Heart right ventricle (tissue), 16 donors: ENCODE results near the gene TMEM212. TPM values are rescaled to one million over a fixed set of nuclear protein-coding genes. Genes with fewer than 3 reads are reported as not detected.

Experiments
- ATAC-seq, 8 donors: fragments of 200-7000 bp; cut with Tn5 transposase; one replicate each; pipeline ENCODE4 v1.9.1; 2020; ENCODE audit warnings: mild to moderate bottlenecking in 8 of 8, moderate library complexity in 8 of 8, moderate number of reproducible peaks in 1 of 8
- DNase-seq, 2 donors: peaks; one replicate each; pipeline ENCODE4 v3.0.0-alpha.2; 2020
- H3K27ac ChIP-seq, 10 donors: fragments of 200-600 bp; sonication (generic) in 2 of 10; one replicate each; pipeline versions ENCODE4 v1.5.0 to v1.8.0; 2020 to 2022; ENCODE audit warnings: mild to moderate bottlenecking in 3 of 10
- H3K27me3 ChIP-seq, 7 donors: fragments of 200-600 bp; one replicate each; pipeline ENCODE4 v1.8.0; 2021 to 2022; ENCODE audit warnings: mild to moderate bottlenecking in 2 of 7
- H3K36me3 ChIP-seq, 9 donors: fragments of 200-600 bp; sonication (generic) in 1 of 9; one replicate each; pipeline versions ENCODE4 v1.5.0 to v1.8.0; 2020 to 2022; ENCODE audit warnings: mild to moderate bottlenecking in 2 of 9
- H3K4me1 ChIP-seq, 9 donors: fragments of 200-600 bp; sonication (generic) in 1 of 9; one replicate each; pipeline versions ENCODE4 v1.5.0 to v1.8.0; 2020 to 2022; ENCODE audit warnings: mild to moderate bottlenecking in 4 of 9
- H3K4me3 ChIP-seq, 10 donors: fragments of 200-600 bp; sonication (generic) in 2 of 10; one replicate each; pipeline versions ENCODE4 v1.5.0 to v1.8.0; 2020 to 2022; ENCODE audit warnings: mild to moderate bottlenecking in 7 of 10, moderate library complexity in 2 of 10
- H3K9me3 ChIP-seq, 11 donors: fragments of 200-600 bp in 10 of 11; sonication (generic) in 2 of 11; one replicate each; pipeline versions ENCODE4 v1.5.0 to v1.8.0; 2013 to 2022; ENCODE audit warnings: mild to moderate bottlenecking in 2 of 11, control low read depth in 1 of 11, moderate library complexity in 1 of 11
- WGBS, 2 donors: extraction: QIAGEN DNeasy Blood & Tissue Kit; methylation state at CpG; one replicate each; pipeline ENCODE4 v1.1.7; 2013; ENCODE audit warnings: inconsistent platforms in 1 of 2; 5-methylcytosine and 5-hydroxymethylcytosine counted together
- intact Hi-C, 10 donors: fragments of 100-400 bp; cut with DNase I; formaldehyde crosslinking; loops; one replicate each; pipeline versions ENCODE4 v1.11.1 to v1.14.2; 2022
- polyA plus RNA-seq, 2 donors: library from polyadenylated mRNA; stranded (reverse); fragments of 200-250 nt; gene quantifications; one replicate each; pipeline ENCODE4 v1.2.3, GENCODE V29; 2013
- total RNA-seq, 10 donors: library from RNA; stranded (reverse); fragmentation: NEBNext Ultra II Directional in 3 of 10; extraction: Animal tissue kit (Norgen Biotek cat#: 25700) in 3 of 10; gene quantifications; one replicate each; pipeline versions ENCODE4 v1.2.1 to v1.2.4, GENCODE V29; 2021 to 2023
- TF ChIP-seq, protein P1 (sequence below), 9 donors: fragments of 200-600 bp; sonication (generic) in 2 of 9; IDR thresholded peaks; one replicate each; pipeline versions ENCODE4 v1.5.0 to v1.8.0; 2021 to 2022; ENCODE audit warnings: antibody characterized with exemption in 9 of 9, mild to moderate bottlenecking in 5 of 9, moderate library complexity in 1 of 9
- donor health status: Arrhythmogenic right ventricular cardiomyopathy.
- donor health status: ischemic (EF 13 %, LVEDD 7.1; RV severe dilation, severe dysfunction).
- donor health status: healthy with polysubstance abuse.
- donor health status: DM: no; HTN: yes; CAD: no.
- donor health status: DM: no; HTN: no; CAD: no.
- donor health status: ischemic (EF 25% LVEDD 6.9; RV normal size, moderate dysfunction).
- donor health status: ischemic (EF 25% LVEDD 5.7; RV mildly dilated, moderate dysfunction).
- donor health status: healthy.
- donor health status: DM: yes; HTN: yes; CAD: no.
- donor health status: Ischemic cardiomyopathy.
- donor health status: ischemic (EF 35%, LVEDD 5.7; RV mildly dilated, moderate dysfunction).
- donor health status: nonischemic (EF 11% LVEDD 7.7; RV severe dilation, severe dysfunction).
- donor health status: DM: yes; HTN: yes; CAD: no.
- donor health status: PGD.
- donor health status: ischemic (EF 29% LVEDD 5.4; RV normal size, mild dysfunction).
- donor health status: nonischemic (EF 23%, LVEDD 6.1; RV moderate dilation, normal function).

TMEM212 gene
- total and polyA plus RNA-seq, 12 donors = not detected

DNA sequence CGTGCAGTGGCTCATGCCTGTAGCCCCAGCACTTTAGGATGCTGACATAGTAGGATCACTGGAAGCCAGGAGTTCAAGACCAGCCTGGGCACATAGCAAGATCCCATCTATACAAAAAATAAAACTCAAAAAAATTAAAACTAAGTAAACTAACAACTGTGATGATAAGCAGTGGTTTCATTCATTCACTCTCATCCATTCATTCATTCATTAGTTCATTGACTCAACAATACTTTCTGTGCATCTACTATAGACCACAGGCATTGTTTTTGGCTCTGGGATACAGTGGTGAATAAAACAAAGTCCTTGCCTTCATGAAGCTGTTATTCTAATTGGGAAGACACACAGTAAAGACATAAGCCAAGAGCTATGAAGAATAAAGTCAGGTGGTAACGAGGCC, 7.5 kb upstream of the TMEM212 start:
- Histone ChIP-seq H3K27me3 (no peaks in the 10 kb centered on the region), H3K4me1 (peaks cover 3 to 74% (median 53%) of the 10 kb centered on the region in 9 donors), H3K9me3 (no peaks in the 10 kb centered on the region), H3K27ac (peak overlapping the region in 8 of 10 donors; percentile 2 to 84 (median 62)), H3K36me3 (no peaks in the 10 kb centered on the region), H3K4me3 (no peak overlapping the region)
- DNase-seq (no peak), ATAC-seq (no peak)
- TF ChIP-seq, protein P1, sequence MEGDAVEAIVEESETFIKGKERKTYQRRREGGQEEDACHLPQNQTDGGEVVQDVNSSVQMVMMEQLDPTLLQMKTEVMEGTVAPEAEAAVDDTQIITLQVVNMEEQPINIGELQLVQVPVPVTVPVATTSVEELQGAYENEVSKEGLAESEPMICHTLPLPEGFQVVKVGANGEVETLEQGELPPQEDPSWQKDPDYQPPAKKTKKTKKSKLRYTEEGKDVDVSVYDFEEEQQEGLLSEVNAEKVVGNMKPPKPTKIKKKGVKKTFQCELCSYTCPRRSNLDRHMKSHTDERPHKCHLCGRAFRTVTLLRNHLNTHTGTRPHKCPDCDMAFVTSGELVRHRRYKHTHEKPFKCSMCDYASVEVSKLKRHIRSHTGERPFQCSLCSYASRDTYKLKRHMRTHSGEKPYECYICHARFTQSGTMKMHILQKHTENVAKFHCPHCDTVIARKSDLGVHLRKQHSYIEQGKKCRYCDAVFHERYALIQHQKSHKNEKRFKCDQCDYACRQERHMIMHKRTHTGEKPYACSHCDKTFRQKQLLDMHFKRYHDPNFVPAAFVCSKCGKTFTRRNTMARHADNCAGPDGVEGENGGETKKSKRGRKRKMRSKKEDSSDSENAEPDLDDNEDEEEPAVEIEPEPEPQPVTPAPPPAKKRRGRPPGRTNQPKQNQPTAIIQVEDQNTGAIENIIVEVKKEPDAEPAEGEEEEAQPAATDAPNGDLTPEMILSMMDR (IDR thresholded peaks at IDR 0.05) = no peak
- WGBS, 2 donors = 94 to 95% methylated on average over 2 of the region's 2 CpGs
- intact Hi-C loops = loop anchor here in 6 of 10 donors (2.0 to 10.0 kb wide), 9 partner anchors 27 to 499 kb away; partner anchors contain the start of gene FNDC3B (in 1 of the 6)

DNA sequence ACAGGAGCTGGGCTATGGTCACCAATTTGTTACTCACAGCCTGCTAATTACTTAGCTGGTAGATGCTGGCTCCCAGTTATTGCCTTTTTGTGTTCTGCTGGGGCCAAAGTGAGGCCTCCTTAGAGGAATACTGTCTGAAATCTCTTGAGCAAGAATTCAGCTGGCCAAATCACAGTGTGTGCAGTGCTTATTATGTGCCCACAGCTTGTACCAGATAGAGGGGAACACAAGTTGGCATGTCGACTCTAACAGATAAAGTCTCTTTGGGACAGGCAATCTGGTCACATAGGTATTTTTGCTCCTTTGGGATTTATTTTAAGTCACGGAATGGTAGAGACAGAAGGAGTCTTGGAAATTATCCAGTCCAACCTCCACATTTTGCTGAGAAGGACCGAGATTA, 6.3 kb upstream of the TMEM212 start:
- TF ChIP-seq, protein P1 (IDR thresholded peaks at IDR 0.05) = no peak
- intact Hi-C loops = loop anchor here in 6 of 10 donors (2.0 to 10.0 kb wide), 9 partner anchors 28 to 498 kb away; partner anchors contain the start of gene FNDC3B (in 1 of the 6)
- H3K36me3 ChIP-seq = no peaks in the 10 kb centered on the region
- H3K9me3 ChIP-seq = no peaks in the 10 kb centered on the region
- H3K4me3 ChIP-seq = no peak overlapping the region
- H3K27ac ChIP-seq = peak overlapping the region; percentile 7 to 84 (median 78)
- peaks cover 3 to 76% (median 61%) of the 10 kb centered on the region in 9 donors for H3K4me1 ChIP-seq
- H3K27me3 ChIP-seq = no peaks in the 10 kb centered on the region
- ATAC-seq (peak in 5 of 8 donors; percentile 20 to 83 (median 43)), DNase-seq (no peak)
- 35 to 54% methylated on average over 3 of the region's 3 CpGs for WGBS, 2 donors

DNA sequence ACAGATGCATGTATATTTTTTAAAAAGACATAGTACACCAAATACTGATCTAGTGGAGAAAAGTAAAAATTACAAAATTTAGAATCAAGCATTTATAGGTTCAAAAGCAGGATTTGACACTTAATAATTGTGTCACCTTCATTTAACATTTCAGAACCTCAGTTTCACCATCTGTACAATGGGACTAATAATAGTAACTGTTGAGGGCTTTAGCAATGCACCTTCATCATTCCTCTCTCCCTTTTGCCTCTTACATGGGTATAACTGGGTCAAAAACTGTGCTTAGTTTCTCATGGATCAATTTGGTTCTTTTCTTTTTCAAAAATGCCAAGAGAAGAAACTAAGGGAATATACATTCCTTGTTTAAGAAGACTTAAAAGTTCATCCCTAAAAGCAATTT, 5.5 kb upstream of the TMEM212 start:
- Histone ChIP-seq H3K4me1 (peaks cover 3 to 84% (median 61%) of the 10 kb centered on the region in 9 donors), H3K27me3 (no peaks in the 10 kb centered on the region), H3K4me3 (peak overlapping the region in 4 of 10 donors; percentile 15 to 36 (median 30)), H3K36me3 (no peaks in the 10 kb centered on the region), H3K9me3 (no peaks in the 10 kb centered on the region), H3K27ac (peak overlapping the region; percentile 53 to 84 (median 78))
- TF ChIP-seq, protein P1 (IDR thresholded peaks at IDR 0.05) = no peak
- ATAC-seq (no peak), DNase-seq (no peak)
- intact Hi-C loops = loop anchor here in 6 of 10 donors (2.0 to 10.0 kb wide), 10 partner anchors 29 to 497 kb away; partner anchors contain the start of gene FNDC3B (in 2 of the 6)

DNA sequence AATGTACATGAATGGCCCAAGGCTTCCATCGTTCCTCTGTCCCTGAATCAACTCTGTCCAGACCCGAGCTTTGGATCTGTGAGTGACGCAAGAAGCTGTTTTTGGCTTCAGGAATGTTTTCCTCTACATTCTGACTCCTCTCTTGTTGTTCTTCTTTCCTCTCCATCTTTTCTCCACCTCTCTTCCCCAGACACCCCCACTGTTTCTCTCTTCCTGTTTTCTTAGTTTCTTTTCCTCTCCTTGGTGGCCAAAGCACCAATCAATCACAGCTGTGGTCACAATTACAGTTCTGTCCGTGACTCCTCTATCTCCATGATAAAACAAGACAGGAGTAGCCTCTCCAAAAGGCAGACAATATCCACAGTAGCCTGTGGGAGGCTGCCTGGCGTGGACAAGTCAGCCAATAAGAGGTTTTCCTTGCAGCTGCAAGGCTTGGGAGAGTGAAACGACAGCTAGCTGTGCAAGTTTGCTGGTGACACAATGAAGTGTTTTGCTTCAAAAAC, 4.9 kb upstream of the TMEM212 start:
- 6 to 14% methylated on average over 6 of the region's 6 CpGs for WGBS, 2 donors
- Histone ChIP-seq H3K4me3 (peak overlapping the region in 7 of 10 donors; percentile 6 to 36 (median 23)), H3K9me3 (no peaks in the 10 kb centered on the region), H3K27ac (peak overlapping the region; percentile 53 to 84 (median 78)), H3K27me3 (no peaks in the 10 kb centered on the region), H3K4me1 (peaks cover 3 to 84% (median 64%) of the 10 kb centered on the region in 9 donors), H3K36me3 (no peaks in the 10 kb centered on the region)
- TF ChIP-seq, protein P1 (IDR thresholded peaks at IDR 0.05) = peak in 1 of 9 donors; percentile 27
- intact Hi-C loops = loop anchor here in 5 of 10 donors (2.0 to 10.0 kb wide), 9 partner anchors 63 to 497 kb away; partner anchors contain the start of gene FNDC3B (in 2 of the 5)
- DNase-seq (peak; percentile 39 to 72), ATAC-seq (peak; percentile 75 to 85 (median 78))
